ENCODE results near the gene FGFBP2.

FGFBP2 gene

DNA sequence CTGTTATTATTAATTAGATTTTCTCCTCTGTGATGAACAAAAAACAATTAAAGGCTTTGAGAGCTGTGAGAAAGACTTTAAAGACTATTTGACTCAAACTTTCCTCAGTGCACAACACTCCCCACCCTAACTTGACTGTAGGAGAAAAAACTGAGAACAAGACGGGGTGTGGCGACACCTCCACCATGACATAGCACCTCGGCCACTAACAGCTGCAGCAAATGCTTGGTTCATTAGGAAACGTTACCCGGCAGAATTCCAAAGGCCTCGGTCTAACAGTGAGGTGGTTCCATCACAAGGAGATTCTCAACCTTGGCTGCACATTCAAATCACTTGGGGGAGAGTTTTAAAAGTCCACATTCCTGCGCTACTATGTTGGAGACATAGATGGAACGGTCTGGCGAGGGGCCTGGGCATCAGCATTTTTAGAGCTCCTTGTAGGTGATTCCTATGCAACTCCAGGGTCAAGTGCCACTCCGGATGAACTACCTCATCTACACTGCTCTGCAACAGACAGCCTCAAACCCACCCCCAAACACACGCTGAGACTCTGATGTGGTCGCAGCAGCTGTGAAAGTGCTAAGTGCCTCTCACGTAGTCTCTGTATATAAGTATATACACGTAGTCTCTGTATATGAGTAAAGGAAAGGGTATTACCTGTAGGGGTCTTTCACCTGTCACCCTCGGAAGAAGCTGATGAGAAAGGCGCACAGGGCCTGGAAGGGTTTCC is 1.0 kb downstream of the FGFBP2 start (continued):
- TF ChIP-seq ZNF777 (tag by site-specific recombination; IDR thresholded peaks at IDR 0.05; ENCODE audit: borderline replicate concordance) (no peak), ZSCAN30 (tag by site-specific recombination; IDR thresholded peaks at IDR 0.05) (no peak), ZNF670 (tag by site-specific recombination; IDR thresholded peaks at IDR 0.05; ENCODE audit: low read depth) (no peak), MYNN (tag by site-specific recombination; IDR thresholded peaks at IDR 0.05; ENCODE audit: borderline replicate concordance) (no peak), ZBTB6 (tag by site-specific recombination; IDR thresholded peaks at IDR 0.05) (no peak), REPIN1 (tag by site-specific recombination; IDR thresholded peaks at IDR 0.05; ENCODE audit: low read depth) (no peak), ZNF248 (tag by site-specific recombination; IDR thresholded peaks at IDR 0.05) (no peak), ZNF548 (tag by site-specific recombination; IDR thresholded peaks at IDR 0.05) (no peak), ZNF274 (IDR thresholded peaks at IDR 0.05; ENCODE audit: low read length) (no peak), ZNF274 (tag by site-specific recombination; IDR thresholded peaks at IDR 0.05; ENCODE audit: borderline replicate concordance) (no peak)
- TF ChIP-seq, protein P1, sequence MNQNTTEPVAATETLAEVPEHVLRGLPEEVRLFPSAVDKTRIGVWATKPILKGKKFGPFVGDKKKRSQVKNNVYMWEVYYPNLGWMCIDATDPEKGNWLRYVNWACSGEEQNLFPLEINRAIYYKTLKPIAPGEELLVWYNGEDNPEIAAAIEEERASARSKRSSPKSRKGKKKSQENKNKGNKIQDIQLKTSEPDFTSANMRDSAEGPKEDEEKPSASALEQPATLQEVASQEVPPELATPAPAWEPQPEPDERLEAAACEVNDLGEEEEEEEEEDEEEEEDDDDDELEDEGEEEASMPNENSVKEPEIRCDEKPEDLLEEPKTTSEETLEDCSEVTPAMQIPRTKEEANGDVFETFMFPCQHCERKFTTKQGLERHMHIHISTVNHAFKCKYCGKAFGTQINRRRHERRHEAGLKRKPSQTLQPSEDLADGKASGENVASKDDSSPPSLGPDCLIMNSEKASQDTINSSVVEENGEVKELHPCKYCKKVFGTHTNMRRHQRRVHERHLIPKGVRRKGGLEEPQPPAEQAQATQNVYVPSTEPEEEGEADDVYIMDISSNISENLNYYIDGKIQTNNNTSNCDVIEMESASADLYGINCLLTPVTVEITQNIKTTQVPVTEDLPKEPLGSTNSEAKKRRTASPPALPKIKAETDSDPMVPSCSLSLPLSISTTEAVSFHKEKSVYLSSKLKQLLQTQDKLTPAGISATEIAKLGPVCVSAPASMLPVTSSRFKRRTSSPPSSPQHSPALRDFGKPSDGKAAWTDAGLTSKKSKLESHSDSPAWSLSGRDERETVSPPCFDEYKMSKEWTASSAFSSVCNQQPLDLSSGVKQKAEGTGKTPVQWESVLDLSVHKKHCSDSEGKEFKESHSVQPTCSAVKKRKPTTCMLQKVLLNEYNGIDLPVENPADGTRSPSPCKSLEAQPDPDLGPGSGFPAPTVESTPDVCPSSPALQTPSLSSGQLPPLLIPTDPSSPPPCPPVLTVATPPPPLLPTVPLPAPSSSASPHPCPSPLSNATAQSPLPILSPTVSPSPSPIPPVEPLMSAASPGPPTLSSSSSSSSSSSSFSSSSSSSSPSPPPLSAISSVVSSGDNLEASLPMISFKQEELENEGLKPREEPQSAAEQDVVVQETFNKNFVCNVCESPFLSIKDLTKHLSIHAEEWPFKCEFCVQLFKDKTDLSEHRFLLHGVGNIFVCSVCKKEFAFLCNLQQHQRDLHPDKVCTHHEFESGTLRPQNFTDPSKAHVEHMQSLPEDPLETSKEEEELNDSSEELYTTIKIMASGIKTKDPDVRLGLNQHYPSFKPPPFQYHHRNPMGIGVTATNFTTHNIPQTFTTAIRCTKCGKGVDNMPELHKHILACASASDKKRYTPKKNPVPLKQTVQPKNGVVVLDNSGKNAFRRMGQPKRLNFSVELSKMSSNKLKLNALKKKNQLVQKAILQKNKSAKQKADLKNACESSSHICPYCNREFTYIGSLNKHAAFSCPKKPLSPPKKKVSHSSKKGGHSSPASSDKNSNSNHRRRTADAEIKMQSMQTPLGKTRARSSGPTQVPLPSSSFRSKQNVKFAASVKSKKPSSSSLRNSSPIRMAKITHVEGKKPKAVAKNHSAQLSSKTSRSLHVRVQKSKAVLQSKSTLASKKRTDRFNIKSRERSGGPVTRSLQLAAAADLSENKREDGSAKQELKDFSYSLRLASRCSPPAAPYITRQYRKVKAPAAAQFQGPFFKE (tag by site-specific recombination; IDR thresholded peaks at IDR 0.05; ENCODE audit: borderline replicate concordance): no peak

GRCh38 chr4:15958562-15958961 is 4.4 kb downstream of the FGFBP2 start:
- TF ChIP-seq ZNF2 (tag by site-specific recombination; IDR thresholded peaks at IDR 0.05): no peak
- no peak for TF ChIP-seq SP3 (tag by site-specific recombination; IDR thresholded peaks at IDR 0.05)
- TF ChIP-seq, protein P2, sequence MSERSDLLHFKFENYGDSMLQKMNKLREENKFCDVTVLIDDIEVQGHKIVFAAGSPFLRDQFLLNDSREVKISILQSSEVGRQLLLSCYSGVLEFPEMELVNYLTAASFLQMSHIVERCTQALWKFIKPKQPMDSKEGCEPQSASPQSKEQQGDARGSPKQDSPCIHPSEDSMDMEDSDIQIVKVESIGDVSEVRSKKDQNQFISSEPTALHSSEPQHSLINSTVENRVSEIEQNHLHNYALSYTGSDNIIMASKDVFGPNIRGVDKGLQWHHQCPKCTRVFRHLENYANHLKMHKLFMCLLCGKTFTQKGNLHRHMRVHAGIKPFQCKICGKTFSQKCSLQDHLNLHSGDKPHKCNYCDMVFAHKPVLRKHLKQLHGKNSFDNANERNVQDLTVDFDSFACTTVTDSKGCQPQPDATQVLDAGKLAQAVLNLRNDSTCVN (tag by site-specific recombination; optimal IDR thresholded peaks at IDR 0.05): no peak
- H3K27ac ChIP-seq (ENCODE audit: extremely low read depth, low read depth, low read length): no peak overlapping the region
- no peaks in the 10 kb centered on the region for H3K9me3 ChIP-seq (ENCODE audit: control insufficient read depth, insufficient read depth, low read depth, low read length)
- H3K4me3 ChIP-seq (ENCODE audit: low read depth, low read length): no peak overlapping the region
- no peaks in the 10 kb centered on the region for H3K36me3 ChIP-seq (ENCODE audit: control insufficient read depth in 2 of 2, insufficient read depth in 1 of 2, low read length in 2 of 2)
- CTCF ChIA-PET: interaction anchor here (0.9 to 2.0 kb wide), 5 partner anchors 20 to 153 kb away, joined by 3 to 13 read pairs (median 3); no protein-coding TSS in a partner anchor
- H3K4me1 ChIP-seq (ENCODE audit: control insufficient read depth, insufficient read depth, low read length): no peaks in the 10 kb centered on the region
- POLR2A ChIA-PET: no interaction called here
